Measurements from ENCODE around the gene RSPH9.

RSPH9 gene

DNA sequence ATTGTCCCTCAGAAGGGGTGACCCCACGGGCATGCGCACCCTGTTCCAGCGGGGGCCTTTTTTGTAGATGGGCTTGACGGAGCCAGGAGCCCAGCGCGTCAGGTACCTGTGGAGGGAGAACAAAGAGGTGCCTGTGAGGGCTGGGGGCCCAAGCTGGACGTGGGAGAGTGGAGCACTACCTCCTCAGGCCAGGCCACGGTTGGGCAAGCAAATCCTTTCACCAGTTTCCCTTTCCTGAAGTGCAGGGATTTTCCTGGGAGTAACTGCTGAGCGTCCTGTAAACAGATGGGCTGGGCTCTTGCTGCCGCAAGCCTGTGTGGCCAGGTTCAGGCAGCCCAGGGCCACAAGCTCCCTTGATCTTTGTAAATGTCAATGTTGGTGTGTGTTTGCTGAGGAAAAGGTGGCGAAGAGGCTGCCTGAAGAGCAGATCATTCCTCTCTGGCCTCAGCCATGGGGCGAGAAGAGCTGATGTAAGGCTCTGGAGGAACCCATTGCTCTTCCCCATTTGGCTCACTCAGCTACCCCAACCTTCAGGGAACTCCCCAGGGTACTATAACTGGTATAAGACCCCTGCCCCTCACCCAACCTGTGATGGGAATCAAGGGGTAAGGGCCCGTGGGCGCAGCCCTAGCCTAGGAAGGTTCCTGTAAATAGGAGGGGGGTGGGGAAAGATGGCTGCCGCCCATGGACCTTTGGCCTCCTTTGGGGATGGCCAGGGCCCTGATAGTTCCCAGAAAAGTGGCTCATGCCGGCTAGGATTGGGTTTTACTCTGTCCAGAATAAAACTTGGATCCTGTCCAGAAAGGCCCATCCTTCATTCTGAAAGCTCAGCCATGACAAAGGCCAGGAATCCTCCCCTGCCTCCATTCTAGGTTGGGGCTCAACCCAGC is 27.2 kb downstream of the RSPH9 start:
- Mint-ChIP-seq H3K9me3 (no peaks in the 10 kb centered on the region), H3K4me3 (no peak overlapping the region), H3K27me3 (ENCODE audit: low read depth) (no peaks in the 10 kb centered on the region), H3K36me3 (ENCODE audit: low read depth) (peaks cover 45% of the 10 kb centered on the region), H3K27ac (peak overlapping the region; percentile 97 to 99 (median 98)), H3K4me1 (peaks cover 74% of the 10 kb centered on the region)
- TF ChIP-seq, protein P1, sequence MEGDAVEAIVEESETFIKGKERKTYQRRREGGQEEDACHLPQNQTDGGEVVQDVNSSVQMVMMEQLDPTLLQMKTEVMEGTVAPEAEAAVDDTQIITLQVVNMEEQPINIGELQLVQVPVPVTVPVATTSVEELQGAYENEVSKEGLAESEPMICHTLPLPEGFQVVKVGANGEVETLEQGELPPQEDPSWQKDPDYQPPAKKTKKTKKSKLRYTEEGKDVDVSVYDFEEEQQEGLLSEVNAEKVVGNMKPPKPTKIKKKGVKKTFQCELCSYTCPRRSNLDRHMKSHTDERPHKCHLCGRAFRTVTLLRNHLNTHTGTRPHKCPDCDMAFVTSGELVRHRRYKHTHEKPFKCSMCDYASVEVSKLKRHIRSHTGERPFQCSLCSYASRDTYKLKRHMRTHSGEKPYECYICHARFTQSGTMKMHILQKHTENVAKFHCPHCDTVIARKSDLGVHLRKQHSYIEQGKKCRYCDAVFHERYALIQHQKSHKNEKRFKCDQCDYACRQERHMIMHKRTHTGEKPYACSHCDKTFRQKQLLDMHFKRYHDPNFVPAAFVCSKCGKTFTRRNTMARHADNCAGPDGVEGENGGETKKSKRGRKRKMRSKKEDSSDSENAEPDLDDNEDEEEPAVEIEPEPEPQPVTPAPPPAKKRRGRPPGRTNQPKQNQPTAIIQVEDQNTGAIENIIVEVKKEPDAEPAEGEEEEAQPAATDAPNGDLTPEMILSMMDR (IDR thresholded peaks at IDR 0.05; ENCODE audit: unreplicated experiment in 3 of 3), result no peak

DNA sequence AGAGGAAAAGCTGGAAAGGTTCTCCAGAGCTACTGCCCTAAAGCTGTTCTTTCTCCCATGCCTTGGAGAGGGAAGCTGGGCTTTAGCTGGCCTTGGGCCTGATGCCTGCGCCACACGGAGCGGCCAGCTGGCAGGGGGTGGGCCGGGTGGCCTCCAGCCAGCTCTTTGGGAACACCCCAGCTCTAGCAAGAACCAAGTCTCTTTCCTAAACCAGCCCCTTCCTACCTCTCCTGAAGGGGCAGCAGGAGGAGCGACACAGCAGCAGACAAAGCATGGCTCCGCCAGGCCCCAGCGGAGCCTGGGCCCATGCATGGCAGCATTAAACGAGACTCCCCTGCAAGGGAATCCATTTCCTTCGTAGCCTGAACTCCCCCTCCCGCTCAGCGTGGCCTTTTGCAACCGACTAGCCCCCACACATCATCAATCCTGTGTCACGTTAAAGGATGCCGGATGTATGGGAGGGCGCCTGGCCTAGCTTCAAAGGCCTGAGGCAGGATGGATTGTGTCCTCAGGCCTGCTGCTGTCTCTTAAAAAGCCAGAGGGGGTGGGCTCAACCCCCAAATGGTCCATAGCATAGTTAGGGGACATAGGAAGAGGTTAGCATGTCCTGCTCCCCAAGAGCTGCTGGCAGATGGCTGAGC is 28.7 kb downstream of the RSPH9 start:
- H3K27me3 Mint-ChIP-seq (ENCODE audit: low read depth), result no peaks in the 10 kb centered on the region
- peak overlapping the region; percentile 31 to 45 (median 45) for H3K4me3 Mint-ChIP-seq
- H3K4me1 Mint-ChIP-seq, result peaks cover 58% of the 10 kb centered on the region
- peaks cover 56% of the 10 kb centered on the region for H3K36me3 Mint-ChIP-seq (ENCODE audit: low read depth)
- no peaks in the 10 kb centered on the region for H3K9me3 Mint-ChIP-seq
- H3K27ac Mint-ChIP-seq, result peak overlapping the region; percentile 97 to 99 (median 98)
- TF ChIP-seq, protein P1 (IDR thresholded peaks at IDR 0.05; ENCODE audit: unreplicated experiment in 3 of 3), result no peak

- Mint-ChIP-seq H3K4me3 (no peak overlapping the region), H3K27ac (peak overlapping the region; percentile 79 to 99 (median 98))
Measured at GRCh38 chr6:43674291-43674690, 29.5 kb downstream of the RSPH9 start.

DNA sequence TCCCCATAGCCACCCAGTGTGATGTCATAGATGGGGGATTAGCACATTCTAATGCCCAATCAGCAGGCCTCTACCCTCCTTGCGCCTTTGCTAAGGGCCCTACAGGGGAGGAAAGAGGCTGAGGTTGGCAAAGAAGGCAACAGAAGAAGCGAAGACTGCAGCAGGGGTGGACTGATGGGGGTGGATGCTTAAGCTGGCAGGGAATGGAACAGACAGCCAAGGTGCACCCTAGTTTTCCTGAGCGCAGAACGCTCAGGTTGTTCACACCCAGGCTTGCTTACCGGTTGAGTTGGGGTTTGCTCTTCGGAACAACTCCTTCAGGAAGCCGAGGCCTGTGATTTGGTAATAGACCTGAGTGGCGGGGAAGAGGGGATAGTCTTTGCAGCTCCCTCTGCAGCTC is 30.1 kb downstream of the RSPH9 start:
- H3K27me3 Mint-ChIP-seq (ENCODE audit: low read depth), result no peaks in the 10 kb centered on the region
- peaks cover 62% of the 10 kb centered on the region for H3K36me3 Mint-ChIP-seq (ENCODE audit: low read depth)
- TF ChIP-seq, protein P1 (IDR thresholded peaks at IDR 0.05; ENCODE audit: unreplicated experiment in 3 of 3), result no peak
- H3K4me3 Mint-ChIP-seq, result no peak overlapping the region
- peak overlapping the region; percentile 79 to 99 (median 98) for H3K27ac Mint-ChIP-seq
- H3K4me1 Mint-ChIP-seq, result peaks cover 48% of the 10 kb centered on the region
- no peaks in the 10 kb centered on the region for H3K9me3 Mint-ChIP-seq

More at GRCh38 chr6:43674291-43674690, 29.5 kb downstream of the RSPH9 start:
- Mint-ChIP-seq H3K36me3 (ENCODE audit: low read depth) (peaks cover 58% of the 10 kb centered on the region), H3K4me1 (peaks cover 51% of the 10 kb centered on the region), H3K27me3 (ENCODE audit: low read depth) (no peaks in the 10 kb centered on the region), H3K9me3 (no peaks in the 10 kb centered on the region)
- TF ChIP-seq, protein P1 (IDR thresholded peaks at IDR 0.05; ENCODE audit: unreplicated experiment in 3 of 3), result no peak

- H3K27ac Mint-ChIP-seq, result no peak overlapping the region
- H3K27me3 Mint-ChIP-seq (ENCODE audit: low read depth), result no peaks in the 10 kb centered on the region
- H3K4me1 Mint-ChIP-seq, result peaks cover 50% of the 10 kb centered on the region
- TF ChIP-seq, protein P1 (IDR thresholded peaks at IDR 0.05; ENCODE audit: unreplicated experiment in 3 of 3), result no peak
- H3K4me3 Mint-ChIP-seq, result no peak overlapping the region
- peaks cover 55% of the 10 kb centered on the region for H3K36me3 Mint-ChIP-seq (ENCODE audit: low read depth)
- no peaks in the 10 kb centered on the region for H3K9me3 Mint-ChIP-seq
Measured at GRCh38 chr6:43676962-43677606, 32.2 kb downstream of the RSPH9 start.
